ENCODE measurements around the gene ZSCAN31. TPM values are rescaled to one million over a fixed set of nuclear protein-coding genes. Genes with fewer than 3 reads are reported as not detected.

ZSCAN31 gene
- total RNA-seq, 4 donors from 2014 or later: 9.0 to 28.3 (median 17.0) TPM

DNA sequence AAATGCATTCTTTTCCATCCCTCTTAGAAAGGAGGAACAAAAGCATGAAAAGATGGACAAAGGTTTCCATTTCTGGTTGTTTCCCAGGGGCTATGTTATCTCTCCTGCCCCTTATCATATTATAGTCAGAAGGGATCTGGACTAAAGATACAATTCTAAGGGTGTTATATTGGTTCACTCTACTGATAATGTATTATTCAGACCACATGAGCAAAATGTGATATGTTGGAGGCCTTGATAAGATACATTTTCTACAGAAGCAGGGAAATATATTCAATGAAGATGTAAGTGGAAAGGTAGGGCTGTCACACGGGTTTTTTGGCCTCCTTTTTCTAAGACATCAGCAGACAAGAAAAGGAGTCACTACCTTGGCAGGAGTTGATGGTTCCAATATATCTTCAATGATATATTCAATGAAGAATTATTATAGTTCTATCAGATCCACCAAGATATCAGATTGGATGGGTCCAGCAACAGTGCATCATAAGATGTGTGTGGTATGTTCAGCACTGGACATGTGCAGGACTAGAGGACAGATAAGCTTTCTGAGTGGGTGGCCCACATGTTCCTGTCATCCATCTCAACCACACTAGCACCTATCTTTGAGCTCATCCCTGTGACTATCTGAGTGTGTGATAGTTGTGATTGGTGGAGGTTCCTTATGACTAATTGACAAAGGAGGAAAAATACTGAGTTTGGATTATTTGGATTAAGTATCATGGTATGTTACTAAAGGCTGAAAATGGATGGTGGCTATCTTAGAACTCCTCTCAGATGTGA, 8.1 kb upstream of the ZSCAN31 start:
- no peak overlapping the region for H3K27ac ChIP-seq
- H3K4me1 ChIP-seq: peaks cover 0 to under 1% (median under 1%) of the 10 kb centered on the region in 4 donors
- no peaks in the 10 kb centered on the region for H3K36me3 ChIP-seq
- no peaks in the 10 kb centered on the region for H3K9me3 ChIP-seq
- H3K27me3 ChIP-seq: peaks cover 4% of the 10 kb centered on the region
- intact Hi-C loops (cut with DNase I; ENCODE audit: low total_unique reads) (no loop called here), in situ Hi-C loops (cut with MboI; ENCODE audit: low pct_ligation_motif_present in 1 of 4, low pct_unique_long_range_greater_than_20kb in 1 of 4, low sequenced_read_pairs in 3 of 4) (loop anchor here in 1 of 4 donors (25.0 kb wide), 1 partner anchor 1182 kb away; no protein-coding TSS in a partner anchor)
- DNase-seq: no peak
- H3K4me3 ChIP-seq: no peak overlapping the region
- WGBS, 2 donors (ENCODE audit: low coverage in 1 of 2): 57 to 63% methylated on average over 1 of the region's 1 CpG
- no peak for TF ChIP-seq POLR2A (IDR thresholded peaks at IDR 0.05)

DNA sequence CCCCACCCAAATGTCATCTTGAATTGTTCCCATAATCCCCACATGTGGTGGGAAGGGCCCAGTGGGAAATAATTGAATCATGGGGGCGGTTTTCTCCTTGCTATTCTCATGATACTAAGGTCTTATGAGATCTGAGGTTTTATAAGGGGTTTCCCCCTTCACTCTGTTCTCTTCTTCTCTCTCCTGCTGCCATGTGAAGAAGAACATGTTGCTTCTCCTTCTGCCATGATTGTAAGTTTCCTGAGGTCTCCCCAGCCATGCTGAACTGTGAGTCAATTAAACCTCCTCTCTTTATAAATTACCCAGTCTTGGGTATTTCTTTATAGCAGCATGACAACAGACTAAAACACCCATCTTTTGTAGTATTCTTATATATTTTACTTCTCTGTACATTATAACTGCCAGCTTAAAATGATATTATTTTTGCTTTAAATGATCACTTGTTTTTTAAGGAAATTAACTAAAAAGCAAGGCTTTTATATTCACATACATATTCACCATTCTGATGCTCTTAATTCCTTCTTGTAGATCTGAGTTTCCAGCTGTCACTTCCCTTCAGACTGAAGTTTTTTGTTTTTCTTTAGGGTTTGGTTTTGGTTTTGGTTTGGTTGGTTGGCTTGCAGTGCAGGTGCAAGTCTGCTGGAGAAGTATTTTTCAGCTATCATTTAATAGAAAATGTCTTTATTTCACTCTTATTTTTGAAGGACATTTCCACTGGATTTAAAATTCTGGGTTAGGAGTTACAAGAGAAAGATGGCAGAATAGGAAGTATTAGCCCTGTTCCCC, 4.6 kb upstream of the ZSCAN31 start:
- TF ChIP-seq EP300 (IDR thresholded peaks at IDR 0.05; ENCODE audit: low read depth) (no peak), POLR2AphosphoS5 (IDR thresholded peaks at IDR 0.05) (no peak), POLR2A (IDR thresholded peaks at IDR 0.05) (no peak)
- TF ChIP-seq, protein P1, sequence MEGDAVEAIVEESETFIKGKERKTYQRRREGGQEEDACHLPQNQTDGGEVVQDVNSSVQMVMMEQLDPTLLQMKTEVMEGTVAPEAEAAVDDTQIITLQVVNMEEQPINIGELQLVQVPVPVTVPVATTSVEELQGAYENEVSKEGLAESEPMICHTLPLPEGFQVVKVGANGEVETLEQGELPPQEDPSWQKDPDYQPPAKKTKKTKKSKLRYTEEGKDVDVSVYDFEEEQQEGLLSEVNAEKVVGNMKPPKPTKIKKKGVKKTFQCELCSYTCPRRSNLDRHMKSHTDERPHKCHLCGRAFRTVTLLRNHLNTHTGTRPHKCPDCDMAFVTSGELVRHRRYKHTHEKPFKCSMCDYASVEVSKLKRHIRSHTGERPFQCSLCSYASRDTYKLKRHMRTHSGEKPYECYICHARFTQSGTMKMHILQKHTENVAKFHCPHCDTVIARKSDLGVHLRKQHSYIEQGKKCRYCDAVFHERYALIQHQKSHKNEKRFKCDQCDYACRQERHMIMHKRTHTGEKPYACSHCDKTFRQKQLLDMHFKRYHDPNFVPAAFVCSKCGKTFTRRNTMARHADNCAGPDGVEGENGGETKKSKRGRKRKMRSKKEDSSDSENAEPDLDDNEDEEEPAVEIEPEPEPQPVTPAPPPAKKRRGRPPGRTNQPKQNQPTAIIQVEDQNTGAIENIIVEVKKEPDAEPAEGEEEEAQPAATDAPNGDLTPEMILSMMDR (IDR thresholded peaks at IDR 0.05): no peak
- WGBS, 2 donors (ENCODE audit: low coverage in 1 of 2): 85 to 91% methylated on average over 1 of the region's 1 CpG
- no peak for DNase-seq
- intact Hi-C loops (cut with DNase I; ENCODE audit: low total_unique reads): no loop called here
- H3K9me3 ChIP-seq: no peaks in the 10 kb centered on the region
- H3K4me3 ChIP-seq: no peak overlapping the region
- in situ Hi-C loops (cut with MboI; ENCODE audit: low pct_ligation_motif_present in 1 of 4, low pct_unique_long_range_greater_than_20kb in 1 of 4, low sequenced_read_pairs in 3 of 4): loop anchor here in 1 of 4 donors (25.0 kb wide), 1 partner anchor 1178 kb away; no protein-coding TSS in a partner anchor
- no peak overlapping the region for H3K27ac ChIP-seq
- H3K36me3 ChIP-seq: no peaks in the 10 kb centered on the region
- no peaks in the 10 kb centered on the region for H3K27me3 ChIP-seq
- peaks cover 6 to 13% (median 7%) of the 10 kb centered on the region in 4 donors for H3K4me1 ChIP-seq

DNA sequence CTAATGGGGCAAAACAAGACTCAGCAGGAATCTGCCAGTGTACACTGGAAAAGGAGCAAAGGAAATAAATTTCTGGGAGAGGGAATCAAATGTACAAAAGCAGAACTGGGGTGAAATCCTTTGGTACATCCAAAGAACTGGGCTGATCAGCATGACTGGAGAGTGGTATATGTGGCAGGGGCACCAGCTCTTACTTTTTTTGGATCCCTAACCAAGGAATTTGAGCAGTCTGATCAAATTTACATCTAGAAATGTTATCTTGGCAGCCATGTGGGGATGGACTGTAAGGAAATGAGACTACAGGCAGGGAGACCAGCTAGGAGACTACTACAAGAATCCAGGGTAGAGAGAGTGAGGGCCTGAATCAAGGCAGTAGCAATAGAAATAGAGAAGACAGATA, 1.2 kb upstream of the ZSCAN31 start:
- intact Hi-C loops (cut with DNase I; ENCODE audit: low total_unique reads) (loop anchor here (10.0 kb wide), 1 partner anchor 52 kb away; the partner anchor contains the start of gene PGBD1), in situ Hi-C loops (cut with MboI; ENCODE audit: low pct_ligation_motif_present in 1 of 4, low pct_unique_long_range_greater_than_20kb in 1 of 4, low sequenced_read_pairs in 3 of 4) (loop anchor here in 1 of 4 donors (25.0 kb wide), 1 partner anchor 1175 kb away; no protein-coding TSS in a partner anchor)
- Histone ChIP-seq H3K4me3 (peak overlapping the region in 2 of 4 donors; percentile 59 to 67), H3K27me3 (no peaks in the 10 kb centered on the region), H3K27ac (peak overlapping the region; percentile 96 to 98 (median 96)), H3K4me1 (peaks cover 6 to 24% (median 15%) of the 10 kb centered on the region in 4 donors), H3K36me3 (no peaks in the 10 kb centered on the region), H3K9me3 (no peaks in the 10 kb centered on the region)
- no peak for TF ChIP-seq POLR2A (IDR thresholded peaks at IDR 0.05)
- no peak for TF ChIP-seq POLR2AphosphoS5 (IDR thresholded peaks at IDR 0.05)
- no peak for TF ChIP-seq EP300 (IDR thresholded peaks at IDR 0.05; ENCODE audit: low read depth)
- TF ChIP-seq, protein P1 (IDR thresholded peaks at IDR 0.05): no peak
- DNase-seq: no peak

DNA sequence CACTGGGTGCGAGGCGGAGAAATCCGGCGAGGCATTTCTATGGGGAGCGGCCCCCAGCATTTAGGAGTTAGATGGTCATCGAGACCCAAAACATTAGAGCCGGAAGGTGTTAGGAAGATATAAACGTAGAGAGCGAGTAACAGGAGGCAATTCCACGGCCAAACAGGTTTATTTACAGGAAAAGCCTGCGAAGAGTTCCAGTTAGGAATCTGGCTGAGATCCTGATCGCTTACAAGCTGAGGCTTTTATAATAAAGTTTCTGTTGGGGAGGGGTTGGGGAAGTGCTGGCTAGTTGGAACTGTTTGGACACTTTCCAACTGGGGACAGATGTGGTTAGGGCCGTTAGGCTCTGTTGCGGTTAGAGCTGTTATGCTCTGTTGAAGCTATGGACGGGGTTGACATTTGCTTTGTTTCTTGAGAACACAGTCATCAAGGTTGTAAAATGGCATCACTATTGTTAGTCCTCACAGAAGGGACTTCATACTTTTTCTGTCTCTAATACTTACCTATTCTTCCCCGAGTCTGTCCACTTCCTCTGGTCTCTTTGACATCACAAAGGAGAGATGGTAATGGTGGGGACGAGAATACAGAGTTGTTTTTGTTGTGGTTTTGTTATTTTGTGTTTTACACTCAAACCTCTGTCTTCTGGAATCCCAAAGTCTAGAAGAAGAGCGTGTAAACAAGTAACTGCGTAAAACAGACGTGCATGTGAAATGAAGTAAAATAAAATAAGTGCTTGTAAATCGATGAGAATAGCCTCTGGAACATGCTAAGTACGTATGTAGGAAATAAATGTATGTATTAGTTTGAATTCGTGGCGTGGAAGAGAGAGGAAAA, 554 bp upstream of the ZSCAN31 start:
- Histone ChIP-seq H3K4me1 (peaks cover 6 to 24% (median 15%) of the 10 kb centered on the region in 4 donors), H3K9me3 (peaks cover 0 to 3% of the 10 kb centered on the region in 2 donors), H3K36me3 (no peaks in the 10 kb centered on the region), H3K27ac (peak overlapping the region; percentile 96 to 98 (median 96)), H3K4me3 (peak overlapping the region; percentile 52 to 76 (median 63)), H3K27me3 (no peaks in the 10 kb centered on the region)
- intact Hi-C loops (cut with DNase I; ENCODE audit: low total_unique reads): loop anchor here (10.0 kb wide), 1 partner anchor 52 kb away; the partner anchor contains the start of gene PGBD1
- in situ Hi-C loops (cut with MboI; ENCODE audit: low pct_ligation_motif_present in 1 of 4, low pct_unique_long_range_greater_than_20kb in 1 of 4, low sequenced_read_pairs in 3 of 4): loop anchor here in 1 of 4 donors (25.0 kb wide), 1 partner anchor 1174 kb away; no protein-coding TSS in a partner anchor
- TF ChIP-seq POLR2A (IDR thresholded peaks at IDR 0.05) (no peak), POLR2AphosphoS5 (IDR thresholded peaks at IDR 0.05) (no peak), EP300 (IDR thresholded peaks at IDR 0.05; ENCODE audit: low read depth) (no peak)
- TF ChIP-seq, protein P1 (IDR thresholded peaks at IDR 0.05): no peak
- DNase-seq: peak; percentile 43
- WGBS, 2 donors (ENCODE audit: low coverage in 1 of 2): 2 to 7% methylated on average over 12 to 24 of the region's 24 CpGs
